GM19455 (cell line): ENCODE data around the gene PNN.

Source experiments
- ATAC-seq: cut with Tn5 transposase; IDR thresholded peaks from one replicate; pipeline ENCODE4 v1.9.1; 2021; ENCODE audit not compliant: unreplicated experiment

Gene PNN

GRCh38 chr14:39228509-39229221, 53.6 kb downstream of the PNN start:
- no peak for ATAC-seq

GRCh38 chr14:39229222-39229543, 54.1 kb downstream of the PNN start:
- no peak for ATAC-seq

- ATAC-seq, result no peak
Measured at GRCh38 chr14:39229601-39230110, 54.6 kb downstream of the PNN start.

- no peak for ATAC-seq
Measured at GRCh38 chr14:39230416-39231035, 55.5 kb downstream of the PNN start.

- peak; percentile 81 for ATAC-seq
Measured at GRCh38 chr14:39231751-39232553, 56.9 kb downstream of the PNN start.
